Mesenchymal stem cell (in vitro differentiated cells and primary cell): Measurements from ENCODE around the gene BCKDK.

Experiments used
- DNase-seq: peaks from one replicate; pipeline ENCODE4 v3.0.0-alpha.2; 2013
- H2AFZ ChIP-seq: one replicate; pipeline ENCODE4 v1.6.1; 2013; ENCODE audit warnings: low read depth, mild to moderate bottlenecking, control low read depth, inconsistent platforms, low read length, moderate library complexity
- H2AK5ac ChIP-seq: 2 replicates; pipeline ENCODE4 v1.6.1; 2013; ENCODE audit warnings: low read length, moderate library complexity, mild to moderate bottlenecking, inconsistent platforms; ENCODE audit not compliant: severe bottlenecking
- H2BK120ac ChIP-seq: one replicate; pipeline ENCODE4 v1.6.1; 2013; ENCODE audit warnings: low read depth, mild to moderate bottlenecking, inconsistent platforms, low read length, moderate library complexity
- H2BK12ac ChIP-seq, 2 experiments: one replicate each; pipeline ENCODE4 v1.6.1; 2013; ENCODE audit warnings: inconsistent platforms in 2 of 2, low read length in 2 of 2, mild to moderate bottlenecking in 2 of 2, moderate library complexity in 2 of 2, control low read depth in 1 of 2
- H2BK15ac ChIP-seq: one replicate; pipeline ENCODE4 v1.6.1; 2013; ENCODE audit warnings: mild to moderate bottlenecking, low read depth, inconsistent platforms; ENCODE audit not compliant: poor library complexity, severe bottlenecking
- H2BK5ac ChIP-seq: 2 replicates; pipeline ENCODE4 v1.6.1; 2013; ENCODE audit warnings: low read depth, mild to moderate bottlenecking, low read length, control low read depth, inconsistent platforms; ENCODE audit not compliant: poor library complexity, severe bottlenecking
- H3K14ac ChIP-seq, 2 experiments: one replicate each; pipeline ENCODE4 v1.6.1; 2013; ENCODE audit warnings: inconsistent platforms in 2 of 2, low read length in 2 of 2, control low read depth in 1 of 2, mild to moderate bottlenecking in 1 of 2, moderate library complexity in 1 of 2
- H3K18ac ChIP-seq, 2 experiments: one replicate each; pipeline ENCODE4 v1.6.1; 2013; ENCODE audit warnings: inconsistent platforms in 2 of 2, low read length in 2 of 2, control low read depth in 1 of 2, low read depth in 1 of 2, mild to moderate bottlenecking in 1 of 2
- H3K23ac ChIP-seq, 2 experiments: one replicate each; pipeline ENCODE4 v1.6.1; 2013; ENCODE audit warnings: inconsistent platforms in 2 of 2, low read length in 2 of 2, mild to moderate bottlenecking in 2 of 2, moderate library complexity in 2 of 2, control low read depth in 1 of 2
- H3K27ac ChIP-seq: 2 replicates; pipeline ENCODE4 v1.5.1; 2013; ENCODE audit warnings: mild to moderate bottlenecking, moderate library complexity, low read length, control low read depth, inconsistent platforms; ENCODE audit not compliant: poor library complexity, severe bottlenecking
- H3K27me3 ChIP-seq, 2 experiments: 2 replicates each; pipeline versions ENCODE4 v1.6.1 to v1.7.0; 2013; ENCODE audit warnings: low read length in 2 of 2, mild to moderate bottlenecking in 2 of 2, moderate library complexity in 2 of 2, control low read depth in 1 of 2, inconsistent platforms in 1 of 2; ENCODE audit not compliant: control insufficient read depth in 1 of 2, insufficient read depth in 1 of 2
- H3K36me3 ChIP-seq, 2 experiments: 2 replicates each; pipeline versions ENCODE4 v1.6.1 to v1.7.0; 2013; ENCODE audit warnings: low read length in 2 of 2, control low read depth in 1 of 2, inconsistent platforms in 1 of 2, low read depth in 1 of 2, mild to moderate bottlenecking in 1 of 2; ENCODE audit not compliant: insufficient read depth in 2 of 2, control insufficient read depth in 1 of 2
- H3K4ac ChIP-seq, 2 experiments: one replicate each; pipeline ENCODE4 v1.6.1; 2013; ENCODE audit warnings: inconsistent platforms in 2 of 2, low read length in 2 of 2, mild to moderate bottlenecking in 2 of 2, moderate library complexity in 2 of 2, control low read depth in 1 of 2, low read depth in 1 of 2
- H3K4me1 ChIP-seq: 2 replicates; pipeline ENCODE4 v1.6.1; 2013; ENCODE audit warnings: low read depth, low read length, control low read depth; ENCODE audit not compliant: control insufficient read depth, insufficient read depth
- H3K4me2 ChIP-seq: 2 replicates; pipeline ENCODE4 v1.6.1; 2013; ENCODE audit warnings: low read length, mild to moderate bottlenecking, inconsistent platforms; ENCODE audit not compliant: poor library complexity, severe bottlenecking
- H3K4me3 ChIP-seq, 2 experiments: 2 replicates each; pipeline versions ENCODE4 v1.5.1 to v1.7.0; 2013; ENCODE audit warnings: low read length in 2 of 2, mild to moderate bottlenecking in 2 of 2, control low read depth in 1 of 2, low read depth in 1 of 2; ENCODE audit not compliant: insufficient read depth in 1 of 2
- H3K79me1 ChIP-seq: replicated peaks from 2 replicates; pipeline ENCODE4 v1.6.1; 2013; ENCODE audit warnings: mild to moderate bottlenecking, control low read depth, low read length, inconsistent platforms; ENCODE audit not compliant: poor library complexity, severe bottlenecking
- H3K9ac ChIP-seq: 2 replicates; pipeline ENCODE4 v1.7.0; 2013; ENCODE audit warnings: mild to moderate bottlenecking, low read length, moderate library complexity
- H3K9me3 ChIP-seq: 2 replicates; pipeline ENCODE4 v1.7.0; 2013; ENCODE audit warnings: mild to moderate bottlenecking, low read length; ENCODE audit not compliant: control insufficient read depth
- H4K8ac ChIP-seq: one replicate; pipeline ENCODE4 v1.6.1; 2013; ENCODE audit warnings: inconsistent platforms, mild to moderate bottlenecking, low read length, moderate library complexity
- H4K91ac ChIP-seq: one replicate; pipeline ENCODE4 v1.6.1; 2013; ENCODE audit warnings: mild to moderate bottlenecking, low read length, inconsistent platforms
- WGBS: methylation state at CpG from one replicate; pipeline ENCODE4 v1.1.7; 2013; ENCODE audit warnings: mixed read lengths; 5-methylcytosine and 5-hydroxymethylcytosine counted together

BCKDK gene

DNA sequence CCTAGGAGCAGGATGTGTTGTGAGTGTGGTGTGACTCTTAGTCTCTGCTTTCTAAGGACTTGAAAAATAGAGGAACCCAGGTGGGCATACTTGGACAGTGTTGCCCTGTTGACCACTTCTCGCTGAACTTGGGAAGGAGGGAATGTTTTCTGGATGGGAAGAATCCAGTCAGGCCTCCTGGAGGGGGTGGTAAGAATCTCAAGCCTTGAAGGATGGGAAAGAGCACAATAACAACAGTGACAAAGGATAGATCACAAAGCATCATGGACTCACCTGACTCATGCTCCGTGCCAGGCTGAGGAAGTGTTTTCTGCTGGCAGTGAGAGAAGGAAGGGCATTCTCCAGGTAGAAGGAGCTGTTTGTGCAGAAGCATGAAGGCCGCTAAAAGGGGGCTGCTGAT is 17.7 kb downstream of the BCKDK start:
- H3K27me3 ChIP-seq = no peaks in the 10 kb centered on the region
- no peak overlapping the region for H3K4ac ChIP-seq
- no peak overlapping the region for H2AFZ ChIP-seq
- H2BK12ac ChIP-seq = no peak overlapping the region
- H3K36me3 ChIP-seq = peaks cover 43 to 60% of the 10 kb centered on the region in 2 experiments
- no peak for DNase-seq
- no peak overlapping the region for H2BK15ac ChIP-seq
- no peak overlapping the region for H4K91ac ChIP-seq
- H2BK120ac ChIP-seq = no peak overlapping the region
- H2AK5ac ChIP-seq = no peak overlapping the region
- H3K18ac ChIP-seq = no peak overlapping the region
- H2BK5ac ChIP-seq = no peak overlapping the region
- no peak overlapping the region for H3K27ac ChIP-seq
- H3K4me3 ChIP-seq = no peak overlapping the region
- H4K8ac ChIP-seq = no peak overlapping the region
- H3K23ac ChIP-seq = no peak overlapping the region
- WGBS = 97% methylated on average over 3 of the region's 3 CpGs
- no peak overlapping the region for H3K14ac ChIP-seq
- H3K4me1 ChIP-seq = no peaks in the 10 kb centered on the region
- H3K9me3 ChIP-seq = no peaks in the 10 kb centered on the region
- H3K4me2 ChIP-seq = no peak overlapping the region
- no peaks in the 10 kb centered on the region for H3K79me1 ChIP-seq
- H3K9ac ChIP-seq = no peak overlapping the region

DNA sequence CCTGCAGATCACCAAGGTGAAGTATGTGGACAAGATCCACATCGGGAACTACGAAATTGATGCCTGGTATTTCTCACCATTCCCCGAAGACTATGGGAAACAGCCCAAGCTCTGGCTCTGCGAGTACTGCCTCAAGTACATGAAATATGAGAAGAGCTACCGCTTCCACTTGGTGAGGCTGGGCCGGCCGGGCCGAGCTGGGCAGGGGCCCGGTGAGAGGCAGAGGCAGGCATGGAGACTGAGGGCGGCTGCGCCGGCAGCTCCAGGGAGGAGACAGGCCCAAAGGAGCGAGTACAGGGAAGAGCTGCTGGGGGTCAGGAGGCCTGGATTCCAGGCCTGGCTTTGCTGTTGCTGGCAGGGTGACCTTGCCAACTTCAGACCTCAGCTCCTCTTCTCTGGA is 19.0 kb downstream of the BCKDK start:
- Histone ChIP-seq H2BK15ac (no peak overlapping the region), H3K36me3 (peaks cover 53% of the 10 kb centered on the region in 2 experiments), H3K4me3 (no peak overlapping the region), H2BK5ac (no peak overlapping the region), H3K9ac (no peak overlapping the region), H3K9me3 (no peaks in the 10 kb centered on the region), H4K91ac (no peak overlapping the region), H4K8ac (no peak overlapping the region), H3K4ac (no peak overlapping the region), H3K27ac (no peak overlapping the region), H3K27me3 (no peaks in the 10 kb centered on the region), H2BK120ac (no peak overlapping the region), H3K18ac (no peak overlapping the region), H2AK5ac (no peak overlapping the region), H2BK12ac (no peak overlapping the region), H3K79me1 (no peaks in the 10 kb centered on the region), H3K23ac (no peak overlapping the region), H2AFZ (no peak overlapping the region), H3K4me2 (no peak overlapping the region), H3K4me1 (no peaks in the 10 kb centered on the region), H3K14ac (no peak overlapping the region)
- 95% methylated on average over 12 of the region's 13 CpGs for WGBS
- DNase-seq = no peak

DNA sequence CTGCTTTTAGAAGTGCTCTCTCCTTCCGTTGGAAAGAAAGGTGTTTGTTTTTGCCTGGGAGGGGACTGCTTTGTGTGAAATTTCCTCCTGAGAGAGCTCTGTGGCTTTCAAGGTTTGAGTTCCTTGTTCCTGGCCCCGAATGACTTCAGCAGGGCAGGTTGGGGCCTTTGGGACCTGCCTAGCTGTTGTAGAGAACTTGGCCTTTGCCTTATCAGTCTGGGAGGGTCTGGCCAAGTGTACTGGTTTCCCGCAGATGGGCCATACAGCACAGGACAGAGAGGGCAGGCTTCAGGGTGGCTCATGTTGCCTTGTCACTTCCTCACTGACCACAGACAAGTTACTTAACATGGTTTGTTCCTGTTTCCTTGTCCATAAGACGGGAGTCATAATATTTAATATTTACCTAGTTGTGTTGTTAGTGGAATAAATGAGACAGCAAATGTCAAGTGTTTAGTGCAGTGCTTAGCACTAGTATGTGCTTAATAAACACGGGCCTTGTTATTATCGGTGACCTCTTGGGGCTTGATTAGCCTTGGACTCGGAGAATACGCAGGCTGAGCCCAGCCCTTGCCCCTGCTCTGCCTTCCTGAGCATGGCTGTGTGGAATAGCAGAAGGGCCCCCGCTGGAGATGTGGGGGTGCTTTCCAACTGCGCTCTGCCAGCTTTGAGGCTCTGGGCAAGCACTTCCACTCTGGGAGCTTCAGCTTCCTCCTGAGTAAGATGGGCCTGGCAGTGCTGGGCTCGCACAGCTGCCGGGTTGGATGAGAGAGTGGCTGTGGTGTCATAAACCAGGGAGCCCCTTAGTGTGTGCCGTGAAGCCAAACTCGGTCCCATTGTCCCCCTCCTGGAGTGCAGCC is 20.8 kb downstream of the BCKDK start:
- H4K8ac ChIP-seq = no peak overlapping the region
- no peak overlapping the region for H3K27ac ChIP-seq
- no peak overlapping the region for H3K23ac ChIP-seq
- no peak overlapping the region for H4K91ac ChIP-seq
- no peak overlapping the region for H2AK5ac ChIP-seq
- no peak overlapping the region for H3K4ac ChIP-seq
- DNase-seq = no peak
- peak overlapping the region; percentile 3 for H3K9ac ChIP-seq
- WGBS = 93% methylated on average over 14 of the region's 14 CpGs
- no peak overlapping the region for H3K4me3 ChIP-seq
- no peak overlapping the region for H3K14ac ChIP-seq
- H3K4me2 ChIP-seq = no peak overlapping the region
- H2BK5ac ChIP-seq = no peak overlapping the region
- H3K4me1 ChIP-seq = no peaks in the 10 kb centered on the region
- no peak overlapping the region for H3K18ac ChIP-seq
- no peak overlapping the region for H2BK120ac ChIP-seq
- no peaks in the 10 kb centered on the region for H3K9me3 ChIP-seq
- no peaks in the 10 kb centered on the region for H3K79me1 ChIP-seq
- no peak overlapping the region for H2BK12ac ChIP-seq
- peaks cover 46 to 66% of the 10 kb centered on the region in 2 experiments for H3K36me3 ChIP-seq
- H2BK15ac ChIP-seq = no peak overlapping the region
- H3K27me3 ChIP-seq = no peaks in the 10 kb centered on the region
- H2AFZ ChIP-seq = no peak overlapping the region

DNA sequence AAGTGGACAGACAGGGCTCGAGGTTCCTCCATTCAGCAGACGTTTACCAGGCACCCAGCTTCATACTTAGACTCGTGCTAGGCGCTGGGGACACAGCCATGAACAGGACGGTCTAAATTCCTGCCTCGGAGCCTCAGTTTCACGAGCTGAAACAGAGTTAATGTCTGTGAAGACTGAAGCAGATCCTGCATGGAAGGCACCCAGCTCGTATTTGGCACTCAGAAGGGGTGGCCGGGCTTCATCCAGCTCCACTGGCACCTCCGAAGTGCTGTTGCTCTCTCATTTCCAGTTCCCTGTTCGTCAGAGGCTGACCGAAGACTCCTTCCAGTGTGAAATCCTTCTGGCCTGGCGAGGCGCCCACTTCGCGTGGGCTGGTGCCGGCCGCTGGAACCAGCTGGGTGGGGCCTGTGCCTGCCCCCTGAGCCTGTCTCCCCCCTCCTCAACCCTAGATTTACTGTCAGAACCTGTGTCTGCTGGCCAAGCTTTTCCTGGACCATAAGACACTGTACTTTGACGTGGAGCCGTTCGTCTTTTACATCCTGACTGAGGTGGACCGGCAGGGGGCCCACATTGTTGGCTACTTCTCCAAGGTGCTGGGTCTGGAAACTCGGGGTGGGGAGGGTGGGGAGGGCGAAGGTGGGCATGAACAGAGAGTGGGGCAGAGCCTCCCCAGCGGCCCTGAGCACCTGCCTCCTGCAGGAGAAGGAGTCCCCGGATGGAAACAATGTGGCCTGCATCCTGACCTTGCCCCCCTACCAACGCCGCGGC is 21.6 kb downstream of the BCKDK start:
- Histone ChIP-seq H3K27me3 (peaks cover 1 to 7% of the 10 kb centered on the region in 2 experiments), H3K4me2 (no peak overlapping the region), H3K9me3 (no peaks in the 10 kb centered on the region), H4K8ac (no peak overlapping the region), H3K18ac (no peak overlapping the region), H3K9ac (peak overlapping the region; percentile 3), H3K36me3 (peaks cover 41 to 62% of the 10 kb centered on the region in 2 experiments), H2BK120ac (no peak overlapping the region), H4K91ac (no peak overlapping the region), H3K4me1 (peaks cover 2% of the 10 kb centered on the region), H3K4me3 (no peak overlapping the region), H2AK5ac (no peak overlapping the region), H2BK5ac (no peak overlapping the region), H3K79me1 (no peaks in the 10 kb centered on the region), H3K14ac (no peak overlapping the region), H2AFZ (no peak overlapping the region), H3K27ac (no peak overlapping the region), H2BK12ac (no peak overlapping the region), H3K4ac (no peak overlapping the region), H2BK15ac (no peak overlapping the region), H3K23ac (no peak overlapping the region)
- no peak for DNase-seq
- WGBS = 89% methylated on average over 29 of the region's 29 CpGs
